Upper lobe of left lung (tissue), 6 donors: ENCODE measurements around the gene DMD. TPM values are rescaled to one million over a fixed set of nuclear protein-coding genes. Genes with fewer than 3 reads are reported as not detected.

Experiments used
- ATAC-seq, 2 donors: fragments of 200-7000 bp; cut with Tn5 transposase; one replicate each; pipeline ENCODE4 v1.9.1; 2022; ENCODE audit warnings: mild to moderate bottlenecking in 2 of 2, moderate library complexity in 2 of 2; ENCODE audit not compliant: low FRiP score in 2 of 2
- DNase-seq, 2 donors: peaks; one replicate each; pipeline ENCODE4 v3.0.0-alpha.2; 2019 to 2020
- H3K27ac ChIP-seq, 4 donors: fragments of 200-600 bp; sonication (generic); one replicate each; pipeline ENCODE4 v1.5.1; 2016 to 2019
- H3K27me3 ChIP-seq, 4 donors: fragments of 200-600 bp; sonication (generic); one replicate each; pipeline ENCODE4 v1.5.1; 2017 to 2019
- H3K36me3 ChIP-seq, 4 donors: fragments of 200-600 bp; sonication (generic); one replicate each; pipeline ENCODE4 v1.5.1; 2016 to 2019
- H3K4me1 ChIP-seq, 4 donors: fragments of 200-600 bp; sonication (generic); one replicate each; pipeline ENCODE4 v1.5.1; 2018 to 2019
- H3K4me3 ChIP-seq, 4 donors: fragments of 200-600 bp; sonication (generic); one replicate each; pipeline ENCODE4 v1.5.1; 2017 to 2019; ENCODE audit warnings: mild to moderate bottlenecking in 2 of 4, moderate library complexity in 1 of 4
- H3K9me3 ChIP-seq, 4 donors: fragments of 200-600 bp; sonication (generic); one replicate each; pipeline ENCODE4 v1.5.1; 2018 to 2019
- EP300 ChIP-seq, 4 donors: sonication (generic); formaldehyde crosslinking; IDR thresholded peaks; one replicate each; pipeline ENCODE4 v1.5.1; 2017; ENCODE audit warnings: antibody characterized with exemption in 4 of 4, control low read depth in 2 of 4
- POLR2A ChIP-seq, 4 donors: fragments of 450-650 bp; IDR thresholded peaks; one replicate each; pipeline ENCODE4 v1.5.1; 2016 to 2017; ENCODE audit warnings: antibody characterized with exemption in 4 of 4, mild to moderate bottlenecking in 2 of 4
- POLR2AphosphoS5 ChIP-seq, 2 donors: sonication (generic); formaldehyde crosslinking; IDR thresholded peaks; one replicate each; pipeline ENCODE4 v1.5.1; 2017; ENCODE audit warnings: antibody characterized with exemption in 2 of 2
- WGBS, 2 donors: methylation state at CpG; one replicate each; pipeline ENCODE4 v1.1.5; 2017 to 2018; 5-methylcytosine and 5-hydroxymethylcytosine counted together
- total RNA-seq, 6 donors: library from RNA; depleted of rRNA in 4 of 6; stranded (reverse); fragments of >200 nt in 4 of 6; gene quantifications; one replicate each; pipeline versions ENCODE4 v1.1.0 to v1.2.1, GENCODE V29; 2016 to 2021
- TF ChIP-seq, protein P1 (sequence below), 6 experiments: fragments of 450-650 bp in 4 of 6; fragments of 200-600 bp in 2 of 6; sonication (generic) in 2 of 6; IDR thresholded peaks; one replicate each; pipeline ENCODE4 v1.5.1; 2016 to 2019; ENCODE audit warnings: antibody characterized with exemption in 6 of 6
- donor health status: DM: no; HTN: no; CAD: no; lungs with moderate emphysema.
- donor health status: DM: no; HTN: yes; CAD: no; lungs with severe emphysema.

Gene DMD
- total RNA-seq, 6 donors from 2014 or later = 12.5 to 37.0 (median 24.0) TPM

DNA sequence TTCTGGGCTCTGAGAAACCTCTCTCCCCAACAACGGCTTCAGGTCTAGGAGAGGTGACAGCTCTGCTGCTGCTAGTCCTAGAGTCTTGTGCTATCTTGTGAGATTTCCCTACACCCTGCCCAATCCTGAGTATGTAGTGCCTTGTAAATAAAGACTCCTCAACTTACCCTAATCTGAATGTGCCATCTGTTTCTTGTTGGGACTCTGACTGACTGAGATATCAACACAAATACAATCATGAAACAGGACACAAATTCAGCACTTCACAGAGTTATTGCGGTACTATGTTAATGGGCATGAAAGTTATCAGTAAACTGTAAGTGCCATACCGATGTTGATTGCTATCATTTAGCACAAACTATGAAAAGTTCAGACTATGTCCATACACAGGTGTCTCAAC is 1610.5 kb downstream of the DMD start:
- ATAC-seq = no peak
- no peak overlapping the region for H3K4me3 ChIP-seq
- H3K4me1 ChIP-seq = no peaks in the 10 kb centered on the region
- TF ChIP-seq POLR2A (IDR thresholded peaks at IDR 0.05) = no peak
- TF ChIP-seq EP300 (IDR thresholded peaks at IDR 0.05) = no peak
- WGBS, 2 donors = 68 to 83% methylated on average over 2 to 3 of the region's 3 CpGs
- H3K27me3 ChIP-seq = no peaks in the 10 kb centered on the region
- H3K27ac ChIP-seq = no peak overlapping the region
- DNase-seq = no peak
- no peaks in the 10 kb centered on the region for H3K9me3 ChIP-seq
- no peaks in the 10 kb centered on the region for H3K36me3 ChIP-seq

DNA sequence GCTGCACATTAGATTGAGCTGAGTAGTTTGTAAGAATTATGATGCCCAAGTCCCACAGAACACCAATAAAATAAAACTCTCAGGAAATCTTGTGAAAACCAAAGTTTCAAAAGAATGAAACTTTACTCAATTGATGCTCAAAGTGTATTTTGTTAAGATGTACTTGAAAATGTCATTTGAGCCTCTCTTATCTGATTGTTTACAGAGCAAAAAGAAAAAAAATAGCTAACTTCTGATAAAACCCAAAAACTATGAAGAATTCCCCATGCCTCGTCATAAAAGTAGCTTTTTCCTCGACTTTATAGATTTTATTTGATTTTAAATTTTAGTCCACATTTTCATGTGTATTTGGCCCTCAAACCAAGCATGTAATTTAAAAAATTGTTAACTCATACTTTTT is 1618.0 kb downstream of the DMD start:
- H3K27ac ChIP-seq = no peak overlapping the region
- WGBS, 2 donors = 69 to 77% methylated on average over 2 of the region's 2 CpGs
- H3K9me3 ChIP-seq = no peaks in the 10 kb centered on the region
- H3K4me1 ChIP-seq = no peaks in the 10 kb centered on the region
- H3K4me3 ChIP-seq = no peak overlapping the region
- DNase-seq (no peak), ATAC-seq (no peak)
- TF ChIP-seq EP300 (IDR thresholded peaks at IDR 0.05) (no peak), POLR2A (IDR thresholded peaks at IDR 0.05) (no peak), POLR2AphosphoS5 (IDR thresholded peaks at IDR 0.05) (no peak)
- TF ChIP-seq, protein P1, sequence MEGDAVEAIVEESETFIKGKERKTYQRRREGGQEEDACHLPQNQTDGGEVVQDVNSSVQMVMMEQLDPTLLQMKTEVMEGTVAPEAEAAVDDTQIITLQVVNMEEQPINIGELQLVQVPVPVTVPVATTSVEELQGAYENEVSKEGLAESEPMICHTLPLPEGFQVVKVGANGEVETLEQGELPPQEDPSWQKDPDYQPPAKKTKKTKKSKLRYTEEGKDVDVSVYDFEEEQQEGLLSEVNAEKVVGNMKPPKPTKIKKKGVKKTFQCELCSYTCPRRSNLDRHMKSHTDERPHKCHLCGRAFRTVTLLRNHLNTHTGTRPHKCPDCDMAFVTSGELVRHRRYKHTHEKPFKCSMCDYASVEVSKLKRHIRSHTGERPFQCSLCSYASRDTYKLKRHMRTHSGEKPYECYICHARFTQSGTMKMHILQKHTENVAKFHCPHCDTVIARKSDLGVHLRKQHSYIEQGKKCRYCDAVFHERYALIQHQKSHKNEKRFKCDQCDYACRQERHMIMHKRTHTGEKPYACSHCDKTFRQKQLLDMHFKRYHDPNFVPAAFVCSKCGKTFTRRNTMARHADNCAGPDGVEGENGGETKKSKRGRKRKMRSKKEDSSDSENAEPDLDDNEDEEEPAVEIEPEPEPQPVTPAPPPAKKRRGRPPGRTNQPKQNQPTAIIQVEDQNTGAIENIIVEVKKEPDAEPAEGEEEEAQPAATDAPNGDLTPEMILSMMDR (IDR thresholded peaks at IDR 0.05) = no peak
- H3K36me3 ChIP-seq = no peaks in the 10 kb centered on the region
- no peaks in the 10 kb centered on the region for H3K27me3 ChIP-seq

DNA sequence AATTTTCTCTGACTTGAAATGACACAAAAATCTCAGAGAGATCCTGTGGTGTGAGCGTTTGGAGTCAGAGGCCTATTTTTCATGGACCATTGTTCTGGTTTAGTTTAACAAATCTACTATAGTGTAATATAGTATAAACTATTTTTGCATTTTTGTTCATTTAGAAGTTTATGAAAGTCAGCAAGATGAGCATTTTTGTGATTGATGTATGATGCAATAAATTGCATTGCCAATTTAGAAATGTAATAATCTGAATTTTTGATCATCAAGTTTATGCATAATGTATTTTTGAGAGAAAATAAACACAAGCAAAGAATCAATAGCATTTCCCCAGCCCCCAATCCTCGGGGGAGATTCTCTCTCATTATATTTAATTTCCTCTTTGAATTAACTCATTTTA is 1620.0 kb downstream of the DMD start:
- WGBS, 2 donors = 59 to 79% methylated on average over 2 of the region's 2 CpGs
- no peaks in the 10 kb centered on the region for H3K9me3 ChIP-seq
- H3K27ac ChIP-seq = no peak overlapping the region
- DNase-seq = no peak
- H3K36me3 ChIP-seq = no peaks in the 10 kb centered on the region
- no peak for ATAC-seq
- H3K4me3 ChIP-seq = no peak overlapping the region
- no peaks in the 10 kb centered on the region for H3K27me3 ChIP-seq
- TF ChIP-seq POLR2A (IDR thresholded peaks at IDR 0.05) (no peak), EP300 (IDR thresholded peaks at IDR 0.05) (no peak), POLR2AphosphoS5 (IDR thresholded peaks at IDR 0.05) (no peak)
- TF ChIP-seq, protein P1 (IDR thresholded peaks at IDR 0.05) = no peak
- no peaks in the 10 kb centered on the region for H3K4me1 ChIP-seq

DNA sequence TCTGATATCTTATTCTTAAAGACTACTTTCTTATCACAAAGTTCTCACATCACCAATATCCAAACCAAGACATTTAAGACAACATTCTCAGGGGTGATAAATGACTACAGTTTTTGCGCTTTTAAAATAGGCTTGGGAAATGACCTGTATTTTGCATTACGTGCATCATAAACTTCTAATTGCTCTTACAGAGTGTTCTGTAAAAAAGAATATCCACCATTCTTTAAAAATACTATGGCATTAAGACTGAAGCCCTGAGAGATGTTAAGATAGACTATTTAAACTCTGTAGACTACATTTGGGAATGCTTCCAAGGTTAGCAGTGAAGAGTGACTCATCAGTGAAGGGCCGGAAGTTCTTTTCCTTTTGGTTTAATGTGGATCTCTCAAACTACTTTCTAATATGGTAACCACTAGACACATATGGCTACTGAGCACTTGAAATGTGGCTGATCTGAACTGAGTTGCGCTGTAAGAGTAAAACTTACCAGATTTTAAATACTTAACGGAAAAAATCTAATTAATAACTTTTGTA is 1620.7 kb downstream of the DMD start:
- H3K36me3 ChIP-seq = no peaks in the 10 kb centered on the region
- 76 to 77% methylated on average over 5 of the region's 5 CpGs for WGBS, 2 donors

DNA sequence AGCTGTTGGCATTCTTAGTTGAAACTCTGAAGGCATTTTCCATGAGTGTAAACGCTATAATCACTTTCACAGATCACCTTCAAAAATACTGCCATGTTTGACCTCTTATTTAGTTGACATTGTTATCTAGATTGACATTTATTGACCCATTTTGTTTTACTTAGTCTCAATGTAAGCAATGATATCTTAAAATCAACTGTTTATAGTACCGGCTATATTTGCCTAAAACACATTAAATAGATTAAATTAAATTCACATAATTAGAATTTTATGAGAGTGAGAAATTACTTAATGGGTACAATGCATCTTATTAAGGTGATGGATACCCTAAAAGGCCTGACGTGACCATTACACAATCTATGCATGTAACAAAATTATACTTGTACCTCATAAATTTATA is 1621.8 kb downstream of the DMD start:
- H3K4me1 ChIP-seq = no peaks in the 10 kb centered on the region
- no peak overlapping the region for H3K27ac ChIP-seq
- no peak for ATAC-seq
- no peak overlapping the region for H3K4me3 ChIP-seq
- DNase-seq = no peak
- no peaks in the 10 kb centered on the region for H3K9me3 ChIP-seq
- 65 to 83% methylated on average over 3 of the region's 3 CpGs for WGBS, 2 donors
- no peaks in the 10 kb centered on the region for H3K27me3 ChIP-seq
- TF ChIP-seq, protein P1 (IDR thresholded peaks at IDR 0.05) = no peak
- TF ChIP-seq EP300 (IDR thresholded peaks at IDR 0.05) (no peak), POLR2A (IDR thresholded peaks at IDR 0.05) (no peak), POLR2AphosphoS5 (IDR thresholded peaks at IDR 0.05) (no peak)
- H3K36me3 ChIP-seq = no peaks in the 10 kb centered on the region

More for the DNA sequence above, 1620.7 kb downstream of the DMD start:
- H3K27me3 ChIP-seq = no peaks in the 10 kb centered on the region
- no peaks in the 10 kb centered on the region for H3K4me1 ChIP-seq
- ATAC-seq (no peak), DNase-seq (no peak)
- no peak overlapping the region for H3K4me3 ChIP-seq
- H3K9me3 ChIP-seq = no peaks in the 10 kb centered on the region
- TF ChIP-seq EP300 (IDR thresholded peaks at IDR 0.05) (no peak), POLR2AphosphoS5 (IDR thresholded peaks at IDR 0.05) (no peak), POLR2A (IDR thresholded peaks at IDR 0.05) (no peak)
- TF ChIP-seq, protein P1 (IDR thresholded peaks at IDR 0.05) = no peak
- H3K27ac ChIP-seq = no peak overlapping the region
